ENCODE results near the gene SPPL2A.

Gene SPPL2A

DNA sequence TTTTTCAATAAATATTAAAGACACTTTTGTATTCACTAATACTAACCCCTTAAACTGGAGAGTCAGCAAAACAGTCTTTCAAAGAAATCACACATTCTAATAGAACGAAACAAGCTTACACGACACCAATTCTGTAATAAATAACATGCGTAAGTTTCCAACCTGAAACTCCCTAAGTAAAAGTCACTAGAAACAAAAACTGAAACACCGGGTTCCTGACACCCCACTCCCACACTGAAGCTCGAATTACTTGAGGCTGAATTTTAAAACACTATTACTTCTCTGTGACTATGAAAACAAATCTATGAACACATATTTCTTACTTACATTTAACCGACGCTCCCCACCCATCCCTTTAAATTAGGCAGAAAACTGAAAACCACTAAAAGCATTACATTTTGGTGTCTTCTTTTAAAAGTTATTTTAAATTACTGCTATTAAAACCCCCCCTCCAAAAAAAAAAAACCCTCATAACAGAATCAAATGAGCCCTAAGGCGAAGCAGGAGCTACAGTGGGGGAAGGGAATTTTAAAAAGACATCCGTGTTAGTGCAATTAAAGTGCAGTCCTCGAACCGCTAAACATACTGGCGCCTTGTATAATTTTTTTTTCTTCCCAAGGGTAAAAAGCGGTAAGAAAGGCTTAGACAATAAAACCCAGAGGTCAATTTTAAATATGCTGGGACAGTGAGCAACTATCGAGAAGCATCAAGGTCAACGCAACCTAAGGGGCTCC is 878 bp downstream of the SPPL2A start:
- Histone ChIP-seq H3K36me3 (ENCODE audit: insufficient read depth, low read length) (no peaks in the 10 kb centered on the region), H3K27me3 (ENCODE audit: control insufficient read depth in 1 of 2, insufficient read depth in 2 of 2, low read length in 2 of 2) (no peaks in the 10 kb centered on the region), H3K9ac (ENCODE audit: low read length) (peak overlapping the region; percentile 88), H3K4me1 (ENCODE audit: insufficient read depth, low read length) (peaks cover 11% of the 10 kb centered on the region), H3K4me3 (ENCODE audit: low read depth in 1 of 2, low read length in 2 of 2) (peak overlapping the region; percentile 74 to 95), H3K9me3 (ENCODE audit: low read length) (no peaks in the 10 kb centered on the region), H3K27ac (ENCODE audit: low read depth, low read length) (peak overlapping the region; percentile 89)

DNA sequence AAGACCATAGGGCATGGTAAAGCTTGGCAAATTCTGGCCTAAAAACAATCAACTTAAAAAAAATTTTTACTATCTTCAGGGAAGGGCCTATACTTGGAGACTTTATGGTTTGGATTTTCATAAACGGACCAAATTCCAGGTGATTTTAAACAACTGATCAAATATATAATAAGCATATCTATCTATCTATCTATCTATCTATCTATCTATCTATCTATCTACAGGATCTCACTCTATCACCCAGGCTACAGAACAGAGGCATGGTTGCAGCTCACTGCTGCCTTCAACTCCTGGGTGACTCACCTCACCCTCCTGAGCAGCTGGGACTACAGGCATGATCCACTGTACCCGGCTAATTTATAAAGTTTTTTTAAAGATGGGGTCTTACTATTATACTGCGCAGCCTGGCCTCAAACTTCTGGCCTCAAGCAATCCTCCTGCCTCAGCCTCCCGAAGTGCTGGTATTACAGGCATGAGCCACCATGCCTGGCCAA is 6.7 kb downstream of the SPPL2A start:
- Histone ChIP-seq H3K9ac (ENCODE audit: low read length) (no peak overlapping the region), H3K4me3 (ENCODE audit: low read depth in 1 of 2, low read length in 2 of 2) (no peak overlapping the region), H3K27me3 (ENCODE audit: control insufficient read depth in 1 of 2, insufficient read depth in 2 of 2, low read length in 2 of 2) (no peaks in the 10 kb centered on the region), H3K9me3 (ENCODE audit: low read length) (no peaks in the 10 kb centered on the region), H3K4me1 (ENCODE audit: insufficient read depth, low read length) (peaks cover under 1% of the 10 kb centered on the region), H3K27ac (ENCODE audit: low read depth, low read length) (no peak overlapping the region), H3K36me3 (ENCODE audit: insufficient read depth, low read length) (peaks cover 4% of the 10 kb centered on the region)

DNA sequence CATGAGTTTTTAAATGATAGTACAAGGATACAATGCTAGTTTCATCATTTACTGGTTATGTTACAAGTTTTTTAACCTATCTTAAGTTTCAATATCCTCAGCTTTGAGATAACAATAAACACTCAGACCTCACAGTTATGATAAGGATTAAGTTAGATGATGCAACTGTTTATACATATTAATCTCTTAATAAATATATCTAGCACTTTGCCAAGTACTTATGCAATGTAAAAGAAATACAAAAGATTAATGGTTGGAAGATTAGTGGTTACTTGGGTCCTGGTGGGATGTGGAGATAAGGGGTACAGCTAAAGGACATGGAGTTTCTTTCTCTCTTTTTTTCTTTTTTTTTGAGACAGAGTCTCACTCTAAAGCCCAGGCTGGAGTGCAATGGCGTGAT is 12.0 kb downstream of the SPPL2A start:
- Histone ChIP-seq H3K36me3 (ENCODE audit: insufficient read depth, low read length) (peaks cover 6% of the 10 kb centered on the region), H3K9me3 (ENCODE audit: low read length) (no peaks in the 10 kb centered on the region), H3K27ac (ENCODE audit: low read depth, low read length) (no peak overlapping the region), H3K27me3 (ENCODE audit: control insufficient read depth in 1 of 2, insufficient read depth in 2 of 2, low read length in 2 of 2) (no peaks in the 10 kb centered on the region), H3K4me3 (ENCODE audit: low read depth in 1 of 2, low read length in 2 of 2) (no peak overlapping the region), H3K9ac (ENCODE audit: low read length) (no peak overlapping the region), H3K4me1 (ENCODE audit: insufficient read depth, low read length) (peaks cover 10% of the 10 kb centered on the region)

DNA sequence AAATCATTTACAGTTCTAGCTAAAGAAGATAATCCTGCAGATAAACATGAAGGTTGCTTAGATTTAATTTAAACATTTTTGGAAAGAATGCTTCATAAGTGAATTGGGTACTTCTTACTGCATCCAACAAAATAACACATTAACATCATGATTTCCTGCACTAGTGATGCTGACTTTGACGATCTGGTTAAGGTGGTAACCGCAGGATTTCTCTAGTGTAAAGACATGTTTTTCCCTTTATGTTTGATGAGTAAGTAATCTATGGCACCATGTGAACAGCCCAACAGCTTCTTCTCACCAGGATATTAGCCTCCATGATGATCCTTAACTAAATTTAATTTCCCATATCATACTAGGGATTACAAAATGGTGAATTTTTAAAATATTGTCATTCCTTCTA is 14.1 kb downstream of the SPPL2A start:
- Histone ChIP-seq H3K4me1 (ENCODE audit: insufficient read depth, low read length) (peaks cover 10% of the 10 kb centered on the region), H3K9me3 (ENCODE audit: low read length) (no peaks in the 10 kb centered on the region), H3K4me3 (ENCODE audit: low read depth in 1 of 2, low read length in 2 of 2) (no peak overlapping the region), H3K27ac (ENCODE audit: low read depth, low read length) (no peak overlapping the region), H3K9ac (ENCODE audit: low read length) (no peak overlapping the region), H3K27me3 (ENCODE audit: control insufficient read depth in 1 of 2, insufficient read depth in 2 of 2, low read length in 2 of 2) (no peaks in the 10 kb centered on the region), H3K36me3 (ENCODE audit: insufficient read depth, low read length) (peaks cover 14% of the 10 kb centered on the region)

DNA sequence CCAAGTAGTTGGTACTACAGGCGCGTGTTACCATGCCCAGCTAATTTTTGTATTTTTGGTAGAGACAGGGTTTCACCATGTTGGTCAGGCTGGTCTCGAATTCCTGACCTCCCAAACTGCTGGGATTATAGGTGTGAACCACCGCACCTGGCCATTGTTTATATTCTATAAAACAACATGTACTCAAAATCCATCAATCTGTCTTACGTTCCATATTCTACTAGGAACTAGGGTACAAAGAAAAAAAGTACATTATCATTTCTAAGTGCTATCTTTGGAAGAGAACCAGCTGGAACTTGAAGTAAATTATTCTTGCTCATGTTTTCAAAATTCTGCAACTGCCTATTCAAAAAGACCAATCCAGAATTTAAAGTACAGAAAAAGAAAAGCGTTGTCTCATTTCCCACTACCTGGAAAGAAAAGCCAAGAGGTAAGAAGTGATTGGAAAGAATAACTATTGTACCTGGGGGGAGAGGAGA is 15.2 kb downstream of the SPPL2A start:
- peaks cover 14% of the 10 kb centered on the region for H3K36me3 ChIP-seq (ENCODE audit: insufficient read depth, low read length)
- H3K27me3 ChIP-seq (ENCODE audit: control insufficient read depth in 1 of 2, insufficient read depth in 2 of 2, low read length in 2 of 2), result no peaks in the 10 kb centered on the region
- H3K27ac ChIP-seq (ENCODE audit: low read depth, low read length), result no peak overlapping the region
- no peak overlapping the region for H3K4me3 ChIP-seq (ENCODE audit: low read depth in 1 of 2, low read length in 2 of 2)
- no peaks in the 10 kb centered on the region for H3K9me3 ChIP-seq (ENCODE audit: low read length)
- no peak overlapping the region for H3K9ac ChIP-seq (ENCODE audit: low read length)
- peaks cover 10% of the 10 kb centered on the region for H3K4me1 ChIP-seq (ENCODE audit: insufficient read depth, low read length)

DNA sequence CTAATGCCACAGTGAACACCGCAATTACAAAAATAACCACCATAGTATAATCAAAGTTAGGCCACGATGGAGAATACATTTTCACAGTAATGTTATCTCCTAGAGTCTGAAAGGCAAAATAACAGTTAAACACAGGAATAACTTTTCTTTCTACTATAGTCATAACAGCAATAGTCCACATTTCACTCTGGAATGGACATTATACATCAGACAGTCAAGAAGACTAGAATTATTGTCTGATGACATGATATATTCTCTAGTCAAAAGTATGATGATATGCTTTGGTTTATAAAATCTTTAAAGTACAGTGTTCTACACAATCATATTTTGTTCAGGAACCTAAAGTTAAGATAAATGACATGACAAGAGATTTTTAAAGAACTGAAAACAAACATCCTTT is 18.0 kb downstream of the SPPL2A start:
- peaks cover 10% of the 10 kb centered on the region for H3K36me3 ChIP-seq (ENCODE audit: insufficient read depth, low read length)
- no peak overlapping the region for H3K4me3 ChIP-seq (ENCODE audit: low read depth in 1 of 2, low read length in 2 of 2)
- no peak overlapping the region for H3K27ac ChIP-seq (ENCODE audit: low read depth, low read length)
- H3K27me3 ChIP-seq (ENCODE audit: control insufficient read depth in 1 of 2, insufficient read depth in 2 of 2, low read length in 2 of 2), result no peaks in the 10 kb centered on the region
- no peaks in the 10 kb centered on the region for H3K9me3 ChIP-seq (ENCODE audit: low read length)
- peaks cover 10% of the 10 kb centered on the region for H3K4me1 ChIP-seq (ENCODE audit: insufficient read depth, low read length)
- H3K9ac ChIP-seq (ENCODE audit: low read length), result no peak overlapping the region

DNA sequence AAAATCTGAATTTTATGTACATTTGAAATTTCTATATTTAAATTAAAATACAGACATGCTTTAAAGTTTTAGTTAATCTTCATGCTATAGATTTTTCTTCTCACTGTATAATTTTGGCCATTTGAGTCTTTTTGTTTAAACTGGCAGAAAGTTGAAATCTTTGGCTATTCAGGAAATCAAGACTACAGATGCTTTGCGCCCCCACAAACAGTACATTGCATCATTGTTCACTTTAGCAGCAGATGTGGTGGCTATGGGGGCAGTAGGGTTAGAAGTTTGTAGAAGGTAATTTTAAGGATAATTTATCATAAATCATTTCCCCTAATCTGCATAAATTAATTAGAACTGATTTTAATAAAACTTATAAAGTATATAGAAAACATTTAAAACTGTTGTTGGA is 20.9 kb downstream of the SPPL2A start:
- Histone ChIP-seq H3K4me3 (ENCODE audit: low read depth in 1 of 2, low read length in 2 of 2) (no peak overlapping the region), H3K27ac (ENCODE audit: low read depth, low read length) (no peak overlapping the region), H3K4me1 (ENCODE audit: insufficient read depth, low read length) (peaks cover 2% of the 10 kb centered on the region), H3K9me3 (ENCODE audit: low read length) (no peaks in the 10 kb centered on the region), H3K27me3 (ENCODE audit: control insufficient read depth in 1 of 2, insufficient read depth in 2 of 2, low read length in 2 of 2) (no peaks in the 10 kb centered on the region), H3K36me3 (ENCODE audit: insufficient read depth, low read length) (peaks cover 10% of the 10 kb centered on the region), H3K9ac (ENCODE audit: low read length) (no peak overlapping the region)

DNA sequence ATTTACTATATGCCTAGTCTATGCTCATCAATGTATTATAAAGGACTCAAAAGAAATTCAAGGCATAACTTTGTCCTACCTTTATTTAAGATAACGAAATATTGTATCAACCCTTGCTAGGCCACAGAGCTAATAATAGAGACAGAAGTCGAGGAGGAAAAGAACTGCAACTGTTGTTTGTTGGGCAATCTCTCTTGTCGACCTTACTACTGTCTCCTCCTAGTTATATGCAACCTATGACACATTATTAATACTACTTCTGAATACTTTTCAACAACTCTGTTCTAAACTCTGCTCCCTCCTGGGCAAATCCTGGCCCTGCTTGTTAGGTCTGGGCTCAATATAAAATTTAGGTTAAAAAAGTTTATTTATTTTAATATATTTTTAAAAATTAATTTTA is 24.6 kb downstream of the SPPL2A start:
- no peak overlapping the region for H3K9ac ChIP-seq (ENCODE audit: low read length)
- H3K4me1 ChIP-seq (ENCODE audit: insufficient read depth, low read length), result no peaks in the 10 kb centered on the region
- no peak overlapping the region for H3K4me3 ChIP-seq (ENCODE audit: low read depth in 1 of 2, low read length in 2 of 2)
- no peaks in the 10 kb centered on the region for H3K27me3 ChIP-seq (ENCODE audit: control insufficient read depth in 1 of 2, insufficient read depth in 2 of 2, low read length in 2 of 2)
- peaks cover 10% of the 10 kb centered on the region for H3K36me3 ChIP-seq (ENCODE audit: insufficient read depth, low read length)
- H3K27ac ChIP-seq (ENCODE audit: low read depth, low read length), result no peak overlapping the region
- H3K9me3 ChIP-seq (ENCODE audit: low read length), result no peaks in the 10 kb centered on the region

DNA sequence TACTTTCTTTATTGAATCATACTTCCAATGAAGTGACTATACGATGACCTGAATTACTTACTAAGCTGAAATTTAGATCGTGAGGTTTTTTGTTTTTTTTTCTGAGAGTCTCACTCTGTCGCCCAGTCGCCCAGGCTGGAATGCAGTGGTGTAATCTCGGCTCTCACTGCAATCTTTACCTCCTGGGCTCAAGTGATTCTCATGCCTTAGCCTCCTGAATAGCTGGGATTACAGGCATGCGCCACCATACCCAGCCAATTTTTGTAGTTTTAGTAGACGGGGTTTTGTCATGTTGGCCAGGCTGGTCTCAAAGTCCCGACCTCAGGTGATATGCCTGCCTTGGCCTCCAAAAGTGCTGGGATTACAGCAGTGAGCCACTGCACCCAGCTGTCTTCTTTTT is 28.7 kb downstream of the SPPL2A start:
- no peaks in the 10 kb centered on the region for H3K27me3 ChIP-seq (ENCODE audit: control insufficient read depth in 1 of 2, insufficient read depth in 2 of 2, low read length in 2 of 2)
- no peaks in the 10 kb centered on the region for H3K9me3 ChIP-seq (ENCODE audit: low read length)
- no peak overlapping the region for H3K4me3 ChIP-seq (ENCODE audit: low read depth in 1 of 2, low read length in 2 of 2)
- H3K27ac ChIP-seq (ENCODE audit: low read depth, low read length), result no peak overlapping the region
- no peaks in the 10 kb centered on the region for H3K4me1 ChIP-seq (ENCODE audit: insufficient read depth, low read length)
- peaks cover 27% of the 10 kb centered on the region for H3K36me3 ChIP-seq (ENCODE audit: insufficient read depth, low read length)
- H3K9ac ChIP-seq (ENCODE audit: low read length), result no peak overlapping the region

DNA sequence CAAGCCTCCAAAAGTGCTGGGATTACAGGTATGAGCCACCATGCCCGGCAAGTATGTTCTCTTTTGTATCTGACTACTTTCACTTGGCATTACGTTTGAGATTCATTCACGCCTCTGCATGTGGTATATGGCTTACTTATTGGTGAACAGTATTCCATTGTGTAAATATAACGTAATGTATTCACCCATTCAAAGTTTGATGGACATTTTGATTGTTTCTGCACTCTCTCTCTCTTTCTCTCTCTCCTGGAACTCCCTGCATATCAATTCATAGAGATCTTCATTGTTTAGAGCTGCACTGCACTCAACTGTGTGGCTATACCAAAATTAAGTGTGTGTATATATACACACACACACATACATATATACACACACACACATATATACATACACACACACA is 30.4 kb downstream of the SPPL2A start:
- Histone ChIP-seq H3K27ac (ENCODE audit: low read depth, low read length) (no peak overlapping the region), H3K9ac (ENCODE audit: low read length) (no peak overlapping the region), H3K4me1 (ENCODE audit: insufficient read depth, low read length) (no peaks in the 10 kb centered on the region), H3K4me3 (ENCODE audit: low read depth in 1 of 2, low read length in 2 of 2) (no peak overlapping the region), H3K9me3 (ENCODE audit: low read length) (no peaks in the 10 kb centered on the region), H3K27me3 (ENCODE audit: control insufficient read depth in 1 of 2, insufficient read depth in 2 of 2, low read length in 2 of 2) (no peaks in the 10 kb centered on the region), H3K36me3 (ENCODE audit: insufficient read depth, low read length) (peaks cover 28% of the 10 kb centered on the region)

DNA sequence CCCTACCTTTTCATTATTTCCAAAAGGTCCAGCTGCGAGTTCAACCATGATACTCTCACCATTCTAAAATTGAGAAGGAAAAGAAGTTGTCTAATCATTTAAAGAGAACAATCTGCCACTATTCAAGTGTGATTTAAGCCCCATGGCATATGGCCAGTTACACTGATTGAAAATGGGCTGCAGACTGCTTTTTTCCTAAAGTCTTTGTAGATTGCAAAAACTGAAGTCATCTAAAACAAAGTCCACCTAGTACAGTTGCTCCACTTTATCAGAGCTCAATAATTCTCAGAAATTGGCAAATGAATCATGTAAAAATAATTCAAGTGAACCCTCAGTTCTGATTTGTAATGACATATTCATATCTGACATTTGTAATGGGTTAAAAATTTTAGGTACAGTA is 39.2 kb downstream of the SPPL2A start:
- Histone ChIP-seq H3K36me3 (ENCODE audit: insufficient read depth, low read length) (peaks cover 25% of the 10 kb centered on the region), H3K4me3 (ENCODE audit: low read depth in 1 of 2, low read length in 2 of 2) (no peak overlapping the region), H3K27me3 (ENCODE audit: control insufficient read depth in 1 of 2, insufficient read depth in 2 of 2, low read length in 2 of 2) (no peaks in the 10 kb centered on the region), H3K27ac (ENCODE audit: low read depth, low read length) (no peak overlapping the region), H3K9me3 (ENCODE audit: low read length) (no peaks in the 10 kb centered on the region), H3K9ac (ENCODE audit: low read length) (no peak overlapping the region), H3K4me1 (ENCODE audit: insufficient read depth, low read length) (no peaks in the 10 kb centered on the region)

DNA sequence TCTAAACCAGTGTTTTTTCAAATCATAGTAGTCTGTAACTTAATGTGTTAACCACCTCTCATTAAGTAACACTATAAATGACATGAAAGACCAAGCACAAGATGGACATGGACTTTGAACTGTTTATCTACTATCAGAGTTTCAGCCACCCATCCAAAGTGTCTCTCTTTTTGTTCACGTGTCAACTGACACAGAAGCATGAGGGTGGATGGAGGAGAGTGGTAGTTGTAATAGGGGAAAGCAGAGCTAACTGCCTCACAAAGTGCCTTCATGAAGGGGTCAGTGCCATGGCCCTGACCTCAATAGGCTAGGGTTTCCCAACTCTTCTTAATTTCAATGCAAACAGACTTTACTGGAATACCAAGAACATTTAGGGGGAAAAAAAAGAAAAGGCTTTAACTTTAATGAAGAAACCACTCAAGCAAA is 46.8 kb downstream of the SPPL2A start:
- H3K27ac ChIP-seq (ENCODE audit: low read depth, low read length), result no peak overlapping the region
- H3K9ac ChIP-seq (ENCODE audit: low read length), result no peak overlapping the region
- peaks cover 27% of the 10 kb centered on the region for H3K36me3 ChIP-seq (ENCODE audit: insufficient read depth, low read length)
- H3K27me3 ChIP-seq (ENCODE audit: control insufficient read depth in 1 of 2, insufficient read depth in 2 of 2, low read length in 2 of 2), result no peaks in the 10 kb centered on the region
- no peak overlapping the region for H3K4me3 ChIP-seq (ENCODE audit: low read depth in 1 of 2, low read length in 2 of 2)
- H3K4me1 ChIP-seq (ENCODE audit: insufficient read depth, low read length), result no peaks in the 10 kb centered on the region
- H3K9me3 ChIP-seq (ENCODE audit: low read length), result no peaks in the 10 kb centered on the region

Measured in muscle layer of colon (tissue), 2 donors.